Retina (tissue), 1 donor: ENCODE results near the gene PTPRQ.

ENCODE experiments used
- DNase-seq: peaks from one replicate; pipeline ENCODE4 v3.0.0-alpha.2; 2016

The PTPRQ gene

GRCh38 chr12:80576641-80577418 is 132.8 kb downstream of the PTPRQ start:
- DNase-seq: no peak

- no peak for DNase-seq
These were observed 136.2 kb downstream of the PTPRQ start for GRCh38 chr12:80580254-80580653.

- no peak for DNase-seq
These were observed 137.7 kb downstream of the PTPRQ start for GRCh38 chr12:80581783-80582182.

GRCh38 chr12:80582431-80582830 is 138.4 kb downstream of the PTPRQ start:
- no peak for DNase-seq

- no peak for DNase-seq
These were observed 145.0 kb downstream of the PTPRQ start for GRCh38 chr12:80589077-80589476.

GRCh38 chr12:80590085-80590484 is 146.1 kb downstream of the PTPRQ start:
- DNase-seq: no peak

- no peak for DNase-seq
These were observed 149.7 kb downstream of the PTPRQ start for GRCh38 chr12:80593766-80594165.

- DNase-seq: no peak
These were observed 152.5 kb downstream of the PTPRQ start for GRCh38 chr12:80596509-80596908.

- DNase-seq: no peak
These were observed 154.1 kb downstream of the PTPRQ start for GRCh38 chr12:80598004-80598606.

- no peak for DNase-seq
These were observed 158.4 kb downstream of the PTPRQ start for GRCh38 chr12:80602455-80602854.

- DNase-seq: no peak
These were observed 163.5 kb downstream of the PTPRQ start for GRCh38 chr12:80607361-80608135.

GRCh38 chr12:80617733-80618132 is 173.7 kb downstream of the PTPRQ start:
- no peak for DNase-seq

- DNase-seq: no peak
These were observed 176.2 kb downstream of the PTPRQ start for GRCh38 chr12:80620281-80620680.

- DNase-seq: no peak
These were observed 178.2 kb downstream of the PTPRQ start for GRCh38 chr12:80622271-80622670.

- DNase-seq: no peak
These were observed 181.0 kb downstream of the PTPRQ start for GRCh38 chr12:80625051-80625450.

GRCh38 chr12:80625901-80626300 is 181.9 kb downstream of the PTPRQ start:
- DNase-seq: no peak

- no peak for DNase-seq
These were observed 183.7 kb downstream of the PTPRQ start for GRCh38 chr12:80627782-80628181.

GRCh38 chr12:80632835-80633234 is 188.8 kb downstream of the PTPRQ start:
- no peak for DNase-seq

- no peak for DNase-seq
These were observed 190.9 kb downstream of the PTPRQ start for GRCh38 chr12:80634903-80635302.

- DNase-seq: no peak
These were observed 192.8 kb downstream of the PTPRQ start for GRCh38 chr12:80636832-80637231.

GRCh38 chr12:80641936-80642335 is 197.9 kb downstream of the PTPRQ start:
- DNase-seq: no peak

- no peak for DNase-seq
These were observed 199.9 kb downstream of the PTPRQ start for GRCh38 chr12:80643961-80644360.

GRCh38 chr12:80648881-80649280 is 204.8 kb downstream of the PTPRQ start:
- DNase-seq: no peak

GRCh38 chr12:80655751-80656150 is 211.7 kb downstream of the PTPRQ start:
- DNase-seq: no peak
